ENCODE results near the gene SEMA5A. TPM values are rescaled to one million over a fixed set of nuclear protein-coding genes. Genes with fewer than 3 reads are reported as not detected.
"Not testable (repeated sequence)": the region's sequence is repeated elsewhere in the genome, so short reads cannot be mapped to it uniquely, and the experiment has no call there.

SEMA5A gene
- total RNA-seq, 1 experiment from 2014 or later = not detected

DNA sequence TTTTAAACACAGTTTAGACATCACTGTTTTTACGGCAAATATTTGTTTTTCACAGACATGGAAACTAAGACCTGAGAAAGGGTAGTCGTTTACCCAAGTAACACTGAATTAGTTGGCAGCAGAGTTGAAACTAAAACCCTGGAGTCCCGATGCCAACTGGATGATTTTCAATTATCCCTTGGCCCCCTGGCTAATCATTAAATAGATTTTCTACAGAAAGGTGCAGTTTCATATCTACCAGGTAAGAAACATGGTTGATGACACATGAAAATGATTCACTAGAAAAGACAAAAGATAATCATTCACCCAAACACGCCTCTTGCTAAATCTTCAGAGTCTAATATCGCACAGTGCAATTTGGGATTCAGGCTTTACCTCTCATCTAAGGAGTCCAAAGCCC is 136.9 kb downstream of the SEMA5A start:
- no peak overlapping the region for H3K27ac ChIP-seq

GRCh38 chr5:9405196-9405754 is 140.6 kb downstream of the SEMA5A start:
- Histone ChIP-seq H3K27ac (no peak overlapping the region), H3K9me3 (replicated peaks) (no peaks in the 10 kb centered on the region), H3K4me1 (no peaks in the 10 kb centered on the region), H3K27me3 (no peaks in the 10 kb centered on the region), H3K36me3 (no peaks in the 10 kb centered on the region), H3K4me3 (no peak overlapping the region)
- DNase-seq = no peak

More for the DNA sequence above, 136.9 kb downstream of the SEMA5A start:
- Histone ChIP-seq H3K36me3 (no peaks in the 10 kb centered on the region), H3K4me3 (no peak overlapping the region), H3K27me3 (no peaks in the 10 kb centered on the region), H3K4me1 (no peaks in the 10 kb centered on the region), H3K9me3 (replicated peaks) (no peaks in the 10 kb centered on the region)
- DNase-seq = no peak

DNA sequence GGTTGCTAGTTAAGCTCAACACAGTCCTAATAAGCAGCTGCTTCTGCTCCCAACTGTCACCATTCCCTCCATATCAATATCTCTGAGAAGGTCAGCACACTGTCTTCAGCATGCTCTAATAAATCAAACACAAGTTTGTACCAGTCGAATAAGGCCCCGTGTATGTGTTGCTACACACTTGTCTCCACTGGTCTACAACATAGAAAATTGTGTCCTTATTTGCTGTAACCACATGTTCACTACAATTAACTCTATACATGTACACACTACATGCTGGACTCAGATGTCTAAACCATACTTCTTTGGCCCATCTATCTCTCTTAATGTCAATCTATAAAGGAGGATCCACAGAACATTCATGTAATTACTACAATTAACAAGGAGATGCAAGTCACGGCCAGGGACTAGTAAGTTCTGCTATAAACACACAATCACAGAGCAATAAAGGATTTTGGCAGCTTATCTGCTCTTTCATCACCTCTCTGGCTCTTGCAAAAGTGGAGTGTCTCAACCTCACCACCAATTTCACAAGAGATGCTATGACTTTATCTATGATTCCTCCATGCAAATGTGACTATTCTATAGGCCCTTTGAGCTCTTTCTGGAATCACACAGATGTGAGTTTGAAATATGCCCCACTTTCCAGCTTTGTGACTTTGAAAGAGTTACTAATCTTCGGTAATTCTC is 143.9 kb downstream of the SEMA5A start:
- no peak overlapping the region for H3K27ac ChIP-seq
- no peaks in the 10 kb centered on the region for H3K27me3 ChIP-seq
- H3K9me3 ChIP-seq (replicated peaks) = no peaks in the 10 kb centered on the region
- no peak for DNase-seq
- no peak overlapping the region for H3K4me3 ChIP-seq
- H3K36me3 ChIP-seq = no peaks in the 10 kb centered on the region
- no peaks in the 10 kb centered on the region for H3K4me1 ChIP-seq

DNA sequence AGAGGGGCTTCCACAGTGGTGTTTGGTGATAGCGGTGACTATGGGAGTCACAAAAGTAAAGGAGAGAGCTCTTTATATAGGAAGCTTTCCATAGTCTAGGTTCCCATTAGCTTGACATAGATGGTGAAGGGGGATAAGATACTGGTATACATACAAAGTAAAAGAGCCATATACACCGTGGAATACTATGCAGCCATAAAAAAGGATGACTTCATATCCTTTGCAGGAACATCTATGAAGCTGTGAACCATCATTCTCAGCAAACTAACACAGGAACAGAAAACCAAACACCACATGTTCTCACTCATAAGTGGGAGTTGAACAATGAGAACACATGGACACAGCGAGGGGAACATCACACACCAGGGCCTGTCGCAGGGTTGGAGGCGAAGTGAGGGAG is 146.1 kb downstream of the SEMA5A start:
- not testable (repeated sequence) for H3K4me1 ChIP-seq; H3K27me3 ChIP-seq; H3K4me3 ChIP-seq; H3K9me3 ChIP-seq (replicated peaks); H3K36me3 ChIP-seq; DNase-seq; H3K27ac ChIP-seq

DNA sequence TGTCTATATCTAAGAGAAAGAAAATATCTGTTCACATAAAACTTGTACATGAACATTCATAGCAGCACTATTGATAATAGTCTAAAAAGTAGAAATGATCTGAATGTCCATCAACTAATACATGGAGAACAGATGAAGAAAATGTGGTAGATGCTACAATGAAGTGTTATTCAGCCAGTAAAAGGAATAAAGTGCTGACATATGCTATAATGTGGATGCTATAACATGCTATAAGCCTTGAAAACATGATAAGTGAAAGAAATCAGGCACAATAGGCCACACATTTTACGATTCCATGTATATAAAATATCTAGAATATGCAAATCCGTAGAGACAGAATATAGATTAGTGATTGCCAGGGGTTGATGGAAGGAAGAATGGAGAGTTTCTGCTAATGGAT is 146.8 kb downstream of the SEMA5A start:
- Histone ChIP-seq H3K27me3 (no peaks in the 10 kb centered on the region), H3K4me3 (no peak overlapping the region), H3K27ac (no peak overlapping the region), H3K36me3 (no peaks in the 10 kb centered on the region), H3K9me3 (replicated peaks) (no peaks in the 10 kb centered on the region), H3K4me1 (no peaks in the 10 kb centered on the region)
- no peak for DNase-seq

DNA sequence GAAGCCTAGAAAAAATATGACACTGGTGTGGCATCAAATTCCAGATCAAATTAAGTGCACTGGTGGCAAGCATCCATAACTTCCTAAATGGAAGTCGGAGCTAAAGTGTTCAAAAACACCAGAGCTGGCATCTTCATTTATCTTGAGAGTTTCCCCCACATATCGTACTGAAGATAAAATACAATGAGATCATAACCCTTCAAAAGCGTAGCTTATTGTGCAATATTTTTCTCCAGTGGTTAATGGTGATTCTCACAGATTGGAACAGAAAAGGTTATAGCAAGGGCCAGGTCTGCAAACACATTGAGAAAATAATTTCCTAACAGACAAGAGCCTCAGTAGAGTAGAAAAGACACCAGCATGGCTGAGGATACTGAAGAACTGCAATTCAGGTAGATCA is 147.6 kb downstream of the SEMA5A start:
- no peak overlapping the region for H3K27ac ChIP-seq
- DNase-seq = no peak
- no peaks in the 10 kb centered on the region for H3K9me3 ChIP-seq (replicated peaks)
- H3K4me1 ChIP-seq = no peaks in the 10 kb centered on the region
- H3K36me3 ChIP-seq = no peaks in the 10 kb centered on the region
- no peak overlapping the region for H3K4me3 ChIP-seq
- no peaks in the 10 kb centered on the region for H3K27me3 ChIP-seq

DNA sequence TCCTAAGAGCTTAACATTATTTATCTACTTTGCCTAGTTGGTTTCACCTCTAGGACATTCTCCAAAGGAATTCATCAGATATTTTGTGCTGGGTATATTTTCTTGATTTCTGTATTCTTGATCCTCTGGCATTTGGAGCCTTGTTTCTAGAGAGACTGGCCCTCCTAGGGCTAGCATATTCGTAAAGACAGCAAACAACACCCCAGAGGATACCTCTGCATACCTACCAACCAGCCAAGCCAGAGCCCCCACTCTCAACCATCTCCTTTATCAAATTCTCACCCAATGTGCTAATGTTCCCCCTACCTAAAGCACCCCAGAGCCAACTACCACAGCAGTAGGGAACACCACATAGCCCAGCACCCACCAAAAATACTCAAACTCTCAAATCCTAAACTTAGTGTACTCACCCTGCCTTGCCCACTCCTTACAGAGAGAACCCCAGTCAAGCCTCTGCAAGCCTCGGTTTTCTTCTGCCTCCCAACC is 149.5 kb downstream of the SEMA5A start:
- Histone ChIP-seq H3K27ac (no peak overlapping the region), H3K4me1 (no peaks in the 10 kb centered on the region), H3K27me3 (no peaks in the 10 kb centered on the region), H3K9me3 (replicated peaks) (no peaks in the 10 kb centered on the region), H3K4me3 (no peak overlapping the region), H3K36me3 (no peaks in the 10 kb centered on the region)
- DNase-seq = no peak

GRCh38 chr5:9395706-9396105 is 150.2 kb downstream of the SEMA5A start:
- Histone ChIP-seq H3K4me3 (no peak overlapping the region), H3K4me1 (no peaks in the 10 kb centered on the region), H3K36me3 (no peaks in the 10 kb centered on the region), H3K27ac (no peak overlapping the region), H3K27me3 (no peaks in the 10 kb centered on the region), H3K9me3 (replicated peaks) (no peaks in the 10 kb centered on the region)
- no peak for DNase-seq

DNA sequence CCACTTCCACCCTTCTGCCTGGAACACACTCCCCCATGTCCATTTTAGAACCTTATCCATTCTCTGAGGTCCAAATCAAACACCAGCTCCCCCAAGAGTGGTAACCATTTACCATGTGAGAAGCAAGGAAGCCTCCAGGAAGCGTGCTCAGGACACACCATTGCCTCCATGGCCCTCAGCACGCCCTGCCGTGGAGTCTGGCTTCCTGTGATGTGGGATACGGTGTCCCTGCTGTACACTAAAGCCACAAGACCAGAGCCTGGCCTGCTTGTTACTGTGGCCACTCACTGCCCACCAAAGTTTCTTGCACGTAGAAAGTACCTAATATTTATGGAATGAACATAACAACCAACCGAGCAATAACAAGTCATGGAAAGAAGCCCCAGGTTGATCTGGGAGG is 151.7 kb downstream of the SEMA5A start:
- Histone ChIP-seq H3K4me1 (no peaks in the 10 kb centered on the region), H3K36me3 (no peaks in the 10 kb centered on the region), H3K9me3 (replicated peaks) (no peaks in the 10 kb centered on the region), H3K4me3 (no peak overlapping the region), H3K27ac (no peak overlapping the region), H3K27me3 (no peaks in the 10 kb centered on the region)
- DNase-seq = no peak

- H3K9me3 ChIP-seq (replicated peaks) = no peaks in the 10 kb centered on the region
- no peak overlapping the region for H3K4me3 ChIP-seq
- H3K36me3 ChIP-seq = no peaks in the 10 kb centered on the region
- no peak for DNase-seq
- no peak overlapping the region for H3K27ac ChIP-seq
- no peaks in the 10 kb centered on the region for H3K27me3 ChIP-seq
- no peaks in the 10 kb centered on the region for H3K4me1 ChIP-seq
Observed at GRCh38 chr5:9392625-9393024, 153.2 kb downstream of the SEMA5A start.

- Histone ChIP-seq H3K9me3 (replicated peaks) (no peaks in the 10 kb centered on the region), H3K4me1 (no peaks in the 10 kb centered on the region), H3K36me3 (no peaks in the 10 kb centered on the region), H3K4me3 (no peak overlapping the region), H3K27me3 (no peaks in the 10 kb centered on the region), H3K27ac (no peak overlapping the region)
- no peak for DNase-seq
Observed at GRCh38 chr5:9391080-9391479, 154.8 kb downstream of the SEMA5A start.

DNA sequence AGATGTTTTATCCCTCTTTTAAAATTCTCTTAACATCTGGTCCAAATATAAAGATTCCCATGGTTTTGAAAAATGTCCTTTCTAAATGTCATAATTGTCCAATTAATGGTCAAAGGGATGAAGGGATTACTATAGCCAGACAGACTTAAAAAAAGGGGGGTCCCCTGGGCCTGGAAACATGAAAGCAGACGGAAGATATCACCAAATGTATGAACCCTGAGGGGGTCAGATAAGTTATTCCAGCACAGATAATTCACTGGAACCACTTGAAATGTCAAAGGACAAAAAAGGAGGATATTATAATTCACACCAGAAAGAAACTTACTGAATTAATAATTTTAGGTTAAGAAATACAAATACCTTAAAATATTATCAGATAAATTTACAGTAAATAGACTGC is 155.8 kb downstream of the SEMA5A start:
- no peaks in the 10 kb centered on the region for H3K27me3 ChIP-seq
- no peak for DNase-seq
- H3K27ac ChIP-seq = no peak overlapping the region
- no peaks in the 10 kb centered on the region for H3K36me3 ChIP-seq
- no peaks in the 10 kb centered on the region for H3K9me3 ChIP-seq (replicated peaks)
- no peaks in the 10 kb centered on the region for H3K4me1 ChIP-seq
- H3K4me3 ChIP-seq = no peak overlapping the region

GRCh38 chr5:9388941-9389674 is 156.8 kb downstream of the SEMA5A start:
- no peak overlapping the region for H3K4me3 ChIP-seq
- no peaks in the 10 kb centered on the region for H3K9me3 ChIP-seq (replicated peaks)
- H3K27ac ChIP-seq = no peak overlapping the region
- H3K27me3 ChIP-seq = no peaks in the 10 kb centered on the region
- no peak for DNase-seq
- H3K36me3 ChIP-seq = no peaks in the 10 kb centered on the region
- no peaks in the 10 kb centered on the region for H3K4me1 ChIP-seq

DNA sequence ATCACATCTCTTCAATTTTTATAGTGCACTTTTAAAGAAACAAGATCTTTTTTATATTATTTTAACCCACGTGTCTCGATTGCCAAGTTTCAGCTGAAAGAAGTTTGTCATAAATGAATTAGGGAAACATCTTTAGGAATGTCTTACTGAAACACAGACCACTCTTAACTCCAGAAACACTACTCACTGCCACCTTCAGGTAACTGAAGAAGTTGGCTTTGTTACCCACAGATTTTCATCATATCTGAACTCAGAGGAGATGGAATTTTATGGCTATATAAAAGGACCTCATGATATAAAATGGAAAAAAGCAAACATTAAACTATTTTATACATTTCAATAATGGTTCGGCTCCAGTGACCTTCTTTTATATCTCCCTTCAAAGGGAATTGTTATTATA is 158.0 kb downstream of the SEMA5A start:
- no peak for DNase-seq
- no peaks in the 10 kb centered on the region for H3K4me1 ChIP-seq
- no peaks in the 10 kb centered on the region for H3K36me3 ChIP-seq
- H3K27ac ChIP-seq = no peak overlapping the region
- H3K9me3 ChIP-seq (replicated peaks) = no peaks in the 10 kb centered on the region
- no peaks in the 10 kb centered on the region for H3K27me3 ChIP-seq
- H3K4me3 ChIP-seq = no peak overlapping the region

DNA sequence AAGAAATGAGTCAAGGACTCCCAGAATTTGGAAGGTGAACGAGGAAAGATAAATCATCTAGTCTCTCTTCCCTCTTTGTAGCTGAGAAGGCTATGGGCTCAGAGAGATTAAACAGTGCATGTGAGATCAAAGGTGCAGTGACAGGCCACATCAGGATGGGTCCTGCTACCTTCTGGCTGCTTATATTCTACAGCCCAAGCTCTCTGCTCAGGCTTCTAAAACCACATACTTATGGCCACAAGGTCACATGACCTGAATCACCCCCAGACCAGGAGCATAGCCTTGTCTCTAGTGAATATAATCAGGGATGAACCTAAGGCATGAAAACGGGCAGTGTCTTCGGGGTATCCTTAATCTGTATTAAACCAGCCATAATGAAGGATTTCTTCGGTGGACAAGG is 158.9 kb downstream of the SEMA5A start:
- no peaks in the 10 kb centered on the region for H3K27me3 ChIP-seq
- H3K9me3 ChIP-seq (replicated peaks) = no peaks in the 10 kb centered on the region
- no peak overlapping the region for H3K4me3 ChIP-seq
- no peak for DNase-seq
- no peak overlapping the region for H3K27ac ChIP-seq
- no peaks in the 10 kb centered on the region for H3K4me1 ChIP-seq
- H3K36me3 ChIP-seq = no peaks in the 10 kb centered on the region
